Liver (tissue), 9 donors: ENCODE data around the gene DCUN1D1. TPM values are rescaled to one million over a fixed set of nuclear protein-coding genes. Genes with fewer than 3 reads are reported as not detected.

ENCODE experiments used
- DNase-seq: peaks from one replicate; pipeline ENCODE4 v3.0.0-alpha.2; 2017; ENCODE audit warnings: low spot score
- H3K27ac ChIP-seq, 2 donors: one replicate each; pipeline ENCODE4 v1.7.0; 2013; ENCODE audit warnings: inconsistent platforms in 2 of 2, low read length in 2 of 2, control low read depth in 1 of 2, low read depth in 1 of 2, mild to moderate bottlenecking in 1 of 2
- H3K27me3 ChIP-seq, 4 donors: one replicate each; pipeline versions ENCODE4 v1.6.1 to v1.7.0; 2013; ENCODE audit warnings: low read length in 3 of 4, inconsistent platforms in 1 of 4, mild to moderate bottlenecking in 1 of 4, moderate library complexity in 1 of 4; ENCODE audit not compliant: control insufficient read depth in 4 of 4, insufficient read depth in 4 of 4
- H3K36me3 ChIP-seq, 4 donors: one replicate each; pipeline versions ENCODE4 v1.6.1 to v1.7.0; 2013; ENCODE audit warnings: low read length in 3 of 4, mild to moderate bottlenecking in 3 of 4, low read depth in 1 of 4, moderate library complexity in 1 of 4; ENCODE audit not compliant: control insufficient read depth in 4 of 4, insufficient read depth in 3 of 4
- H3K4me1 ChIP-seq, 4 donors: one replicate each; pipeline versions ENCODE4 v1.6.1 to v1.7.0; 2013; ENCODE audit warnings: low read length in 3 of 4, mild to moderate bottlenecking in 3 of 4, moderate library complexity in 1 of 4; ENCODE audit not compliant: control insufficient read depth in 4 of 4, insufficient read depth in 4 of 4
- H3K4me3 ChIP-seq, 3 donors: one replicate each; pipeline versions ENCODE4 v1.6.1 to v1.7.0; 2013; ENCODE audit warnings: low read length in 3 of 3, control low read depth in 1 of 3, low read depth in 1 of 3, mild to moderate bottlenecking in 1 of 3
- H3K9ac ChIP-seq, 2 donors: one replicate each; pipeline ENCODE4 v1.7.0; 2013; ENCODE audit warnings: low read length in 2 of 2, mild to moderate bottlenecking in 2 of 2, moderate library complexity in 2 of 2, control low read depth in 1 of 2, low read depth in 1 of 2
- H3K9me3 ChIP-seq, 4 donors: one replicate each; pipeline versions ENCODE4 v1.6.1 to v1.7.0; 2013; ENCODE audit warnings: low read length in 3 of 4; ENCODE audit not compliant: control insufficient read depth in 4 of 4
- ATF3 ChIP-seq: IDR thresholded peaks from 2 replicates; pipeline ENCODE4 v1.6.1; 2016; ENCODE audit warnings: antibody characterized with exemption
- CTCF ChIP-seq: fragments of 150-350 bp; IDR thresholded peaks from 2 replicates; pipeline ENCODE4 v1.5.1; 2017; ENCODE audit warnings: improper control_type of control experiment, low read depth, low read length; ENCODE audit not compliant: missing input control
- EGR1 ChIP-seq, 2 donors: IDR thresholded peaks; 2 replicates each; pipeline ENCODE4 v1.6.1; 2016 to 2018; ENCODE audit warnings: antibody characterized with exemption in 2 of 2, low read depth in 2 of 2
- FOXA1 ChIP-seq: IDR thresholded peaks from 2 replicates; pipeline ENCODE4 v1.6.1; 2016; ENCODE audit warnings: antibody characterized with exemption
- FOXA2 ChIP-seq: IDR thresholded peaks from 2 replicates; pipeline ENCODE4 v1.6.1; 2016; ENCODE audit warnings: antibody characterized with exemption
- GABPA ChIP-seq, 2 donors: IDR thresholded peaks in 1 of 2; conservative IDR thresholded peaks in 1 of 2; 2 replicates each; pipeline ENCODE4 v1.6.1; 2016; ENCODE audit warnings: antibody characterized with exemption in 2 of 2, mild to moderate bottlenecking in 1 of 2, moderate library complexity in 1 of 2
- HNF4A ChIP-seq, 2 donors: conservative IDR thresholded peaks; 2 replicates each; pipeline ENCODE4 v1.6.1; 2016; ENCODE audit warnings: antibody characterized with exemption in 2 of 2, mild to moderate bottlenecking in 2 of 2
- HNF4G ChIP-seq: IDR thresholded peaks from 2 replicates; pipeline ENCODE4 v1.6.1; 2016; ENCODE audit warnings: antibody characterized with exemption
- JUND ChIP-seq, 2 donors: IDR thresholded peaks; 2 replicates each; pipeline ENCODE4 v1.6.1; 2016; ENCODE audit warnings: antibody characterized with exemption in 2 of 2
- NR2F2 ChIP-seq: IDR thresholded peaks from 2 replicates; pipeline ENCODE4 v1.6.1; 2016; ENCODE audit warnings: antibody characterized with exemption
- RAD21 ChIP-seq, 2 donors: IDR thresholded peaks; 2 replicates each; pipeline ENCODE4 v1.6.1; 2016; ENCODE audit warnings: antibody characterized with exemption in 2 of 2, mild to moderate bottlenecking in 2 of 2
- REST ChIP-seq: IDR thresholded peaks from 2 replicates; pipeline ENCODE4 v1.6.1; 2016; ENCODE audit warnings: antibody characterized with exemption, mild to moderate bottlenecking
- RXRA ChIP-seq, 2 donors: IDR thresholded peaks; 2 replicates each; pipeline ENCODE4 v1.6.1; 2017 to 2018; ENCODE audit warnings: antibody characterized with exemption in 2 of 2, mild to moderate bottlenecking in 1 of 2
- SP1 ChIP-seq: IDR thresholded peaks from 2 replicates; pipeline ENCODE4 v1.6.1; 2018; ENCODE audit warnings: antibody characterized with exemption, mild to moderate bottlenecking
- TAF1 ChIP-seq: conservative IDR thresholded peaks from 2 replicates; pipeline ENCODE4 v1.6.1; 2016; ENCODE audit warnings: antibody characterized with exemption, mild to moderate bottlenecking
- YY1 ChIP-seq: IDR thresholded peaks from 2 replicates; pipeline ENCODE4 v1.6.1; 2016; ENCODE audit warnings: antibody characterized with exemption, mild to moderate bottlenecking
- ZBTB33 ChIP-seq: IDR thresholded peaks from 2 replicates; pipeline ENCODE4 v1.6.1; 2016; ENCODE audit warnings: antibody characterized with exemption
- WGBS: extraction: QIAGEN DNeasy Blood & Tissue Kit; methylation state at CpG from one replicate; pipeline ENCODE4 v1.1.7; 2013; 5-methylcytosine and 5-hydroxymethylcytosine counted together
- polyA plus RNA-seq, 2 donors: library from polyadenylated mRNA; stranded (reverse) in 1 of 2; unstranded in 1 of 2; fragments of 200-250 nt in 1 of 2; fragments of >200 nt in 1 of 2; fragmentation: Nextera tagmentation in 1 of 2; extraction: Ambion mirVana in 1 of 2; gene quantifications; one replicate each; pipeline versions ENCODE4 v1.2.1 to v1.2.3, GENCODE V29; 2013 to 2015
- total RNA-seq, 2 donors: library from RNA; depleted of rRNA; stranded (reverse); fragments of >200 nt; gene quantifications; one replicate each; pipeline ENCODE4 v1.2.3, GENCODE V29; 2014
- donor health status: healthy.
- donor health status: healthy.
- donor health status: healthy.
- donor health status: healthy.
- donor health status: healthy.

Gene DCUN1D1
- total and polyA plus RNA-seq, 4 donors, result 9.1 to 56.0 (median 23.5) TPM

- H3K9ac ChIP-seq, result no peak overlapping the region
- no peak for DNase-seq
- no peak overlapping the region for H3K27ac ChIP-seq
- H3K4me1 ChIP-seq, result peaks cover 17 to 32% (median 28%) of the 10 kb centered on the region in 4 donors
- no peak overlapping the region for H3K4me3 ChIP-seq
- WGBS, result 92% methylated on average over 6 of the region's 6 CpGs
- H3K27me3 ChIP-seq, result no peaks in the 10 kb centered on the region
- no peaks in the 10 kb centered on the region for H3K36me3 ChIP-seq
- no peaks in the 10 kb centered on the region for H3K9me3 ChIP-seq
- TF ChIP-seq YY1 (no peak), REST (no peak), CTCF (no peak), GABPA (IDR thresholded peaks at IDR 0.05 in 1 of 2, conservative IDR thresholded peaks at IDR 0.05 in 1 of 2) (no peak), RXRA (IDR thresholded peaks at IDR 0.05) (no peak), RAD21 (IDR thresholded peaks at IDR 0.05) (no peak), NR2F2 (no peak), SP1 (no peak), FOXA2 (no peak), FOXA1 (no peak), TAF1 (no peak), HNF4G (no peak), JUND (IDR thresholded peaks at IDR 0.05) (no peak), ZBTB33 (no peak), EGR1 (IDR thresholded peaks at IDR 0.05; ENCODE audit: low read depth in 2 of 2) (no peak), ATF3 (no peak), HNF4A (conservative IDR thresholded peaks at IDR 0.05) (no peak)
These were observed 8.0 kb downstream of the DCUN1D1 start for GRCh38 chr3:182972387-182972786.

DNA sequence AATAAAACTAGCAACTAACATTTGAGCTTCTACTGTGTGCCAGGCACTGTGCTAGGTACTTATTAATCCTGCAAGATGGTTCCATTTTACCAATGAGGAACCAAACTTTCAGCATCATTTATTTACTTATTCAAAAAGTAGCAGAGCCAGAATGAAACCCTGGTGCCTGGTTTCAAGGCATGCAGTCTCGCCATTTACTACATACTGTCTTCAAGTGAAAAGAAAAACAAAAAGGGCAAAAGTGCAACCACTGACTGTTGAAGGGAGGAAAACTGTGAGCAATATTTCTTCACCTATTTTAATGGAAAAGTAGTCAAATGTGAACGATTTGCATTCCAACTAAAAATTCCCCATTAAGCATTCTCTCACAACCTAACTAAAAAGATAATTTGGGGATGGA, 8.7 kb downstream of the DCUN1D1 start:
- no peak for TF ChIP-seq RAD21 (IDR thresholded peaks at IDR 0.05)
- no peak for TF ChIP-seq TAF1
- no peak for TF ChIP-seq ATF3
- no peak for TF ChIP-seq SP1
- TF ChIP-seq JUND (IDR thresholded peaks at IDR 0.05), result no peak
- TF ChIP-seq YY1, result no peak
- DNase-seq, result no peak
- H3K9me3 ChIP-seq, result no peaks in the 10 kb centered on the region
- no peak overlapping the region for H3K27ac ChIP-seq
- WGBS, result 67% methylated on average over 2 of the region's 2 CpGs
- peaks cover 17 to 36% (median 29%) of the 10 kb centered on the region in 4 donors for H3K4me1 ChIP-seq
- H3K27me3 ChIP-seq, result no peaks in the 10 kb centered on the region
- H3K4me3 ChIP-seq, result no peak overlapping the region
- no peaks in the 10 kb centered on the region for H3K36me3 ChIP-seq
- no peak overlapping the region for H3K9ac ChIP-seq
